Gastroesophageal sphincter (tissue), 3 donors: ENCODE data around the gene CXCL16.

Experiments used
- CTCF ChIP-seq, 4 experiments: fragments of 200-600 bp in 2 of 4; fragments of 450-650 bp in 2 of 4; sonication (generic) in 1 of 4; IDR thresholded peaks; one replicate each; pipeline ENCODE4 v1.5.1; 2017 to 2019; ENCODE audit warnings: antibody characterized with exemption in 4 of 4, mild to moderate bottlenecking in 2 of 4, moderate library complexity in 2 of 4
- EP300 ChIP-seq: sonication (generic); formaldehyde crosslinking; IDR thresholded peaks from one replicate; pipeline ENCODE4 v1.6.1; 2017; ENCODE audit warnings: antibody characterized with exemption, mild to moderate bottlenecking
- POLR2A ChIP-seq, 2 donors: fragments of 450-650 bp; IDR thresholded peaks; one replicate each; pipeline ENCODE4 v1.6.1; 2017; ENCODE audit warnings: antibody characterized with exemption in 2 of 2, mild to moderate bottlenecking in 2 of 2, moderate library complexity in 1 of 2

- TF ChIP-seq POLR2A (IDR thresholded peaks at IDR 0.05) (no peak), CTCF (IDR thresholded peaks at IDR 0.05) (no peak), EP300 (no peak)
These were observed 13.7 kb upstream of the CXCL16 start for GRCh38 chr17:4753392-4753791.
